Glutamatergic neuron (in vitro differentiated cells): ENCODE results near the gene TOMM7. TPM values are rescaled to one million over a fixed set of nuclear protein-coding genes. Genes with fewer than 3 reads are reported as not detected.
"Not testable (repeated sequence)": the region's sequence is repeated elsewhere in the genome, so short reads cannot be mapped to it uniquely, and the experiment has no call there.

ENCODE experiments used
- DNase-seq: peaks from one replicate; pipeline ENCODE4 v3.0.0; 2022
- H3K27ac Mint-ChIP-seq: one replicate; pipeline ENCODE4 v1.8.0; 2020; ENCODE audit warnings: mild to moderate bottlenecking, mixed read lengths, inconsistent platforms; ENCODE audit not compliant: unreplicated experiment
- H3K27me3 Mint-ChIP-seq: one replicate; pipeline ENCODE4 v1.8.0; 2020; ENCODE audit warnings: mild to moderate bottlenecking, moderate library complexity, mixed read lengths, inconsistent platforms; ENCODE audit not compliant: unreplicated experiment
- H3K36me3 Mint-ChIP-seq: one replicate; pipeline ENCODE4 v1.8.0; 2020; ENCODE audit warnings: mild to moderate bottlenecking, mixed read lengths, inconsistent platforms; ENCODE audit not compliant: unreplicated experiment
- H3K4me1 Mint-ChIP-seq: one replicate; pipeline ENCODE4 v1.8.0; 2020; ENCODE audit warnings: mild to moderate bottlenecking, low read depth, mixed read lengths, inconsistent platforms; ENCODE audit not compliant: unreplicated experiment
- H3K4me3 Mint-ChIP-seq: one replicate; pipeline ENCODE4 v1.8.0; 2020; ENCODE audit warnings: mild to moderate bottlenecking, mixed read lengths, inconsistent platforms; ENCODE audit not compliant: unreplicated experiment
- H3K9me3 Mint-ChIP-seq: one replicate; pipeline ENCODE4 v1.8.0; 2020; ENCODE audit warnings: mild to moderate bottlenecking, moderate library complexity, mixed read lengths, inconsistent platforms; ENCODE audit not compliant: unreplicated experiment
- total RNA-seq: library from RNA; stranded (reverse); fragmentation: NEBNext Ultra II Directional; extraction: Animal tissue kit (Norgen Biotek cat#: 25700); gene quantifications from one replicate; pipeline ENCODE4 v1.2.1, GENCODE V29; 2021; ENCODE audit not compliant: unreplicated experiment
- TF ChIP-seq, protein P1 (sequence below): fragments of 200-600 bp; sonication (generic); IDR thresholded peaks from one replicate; pipeline ENCODE4 v1.5.0; 2021; ENCODE audit not compliant: partially characterized antibody, unreplicated experiment

TOMM7 gene
- total RNA-seq, 1 donor from 2014 or later = 111 TPM

DNA sequence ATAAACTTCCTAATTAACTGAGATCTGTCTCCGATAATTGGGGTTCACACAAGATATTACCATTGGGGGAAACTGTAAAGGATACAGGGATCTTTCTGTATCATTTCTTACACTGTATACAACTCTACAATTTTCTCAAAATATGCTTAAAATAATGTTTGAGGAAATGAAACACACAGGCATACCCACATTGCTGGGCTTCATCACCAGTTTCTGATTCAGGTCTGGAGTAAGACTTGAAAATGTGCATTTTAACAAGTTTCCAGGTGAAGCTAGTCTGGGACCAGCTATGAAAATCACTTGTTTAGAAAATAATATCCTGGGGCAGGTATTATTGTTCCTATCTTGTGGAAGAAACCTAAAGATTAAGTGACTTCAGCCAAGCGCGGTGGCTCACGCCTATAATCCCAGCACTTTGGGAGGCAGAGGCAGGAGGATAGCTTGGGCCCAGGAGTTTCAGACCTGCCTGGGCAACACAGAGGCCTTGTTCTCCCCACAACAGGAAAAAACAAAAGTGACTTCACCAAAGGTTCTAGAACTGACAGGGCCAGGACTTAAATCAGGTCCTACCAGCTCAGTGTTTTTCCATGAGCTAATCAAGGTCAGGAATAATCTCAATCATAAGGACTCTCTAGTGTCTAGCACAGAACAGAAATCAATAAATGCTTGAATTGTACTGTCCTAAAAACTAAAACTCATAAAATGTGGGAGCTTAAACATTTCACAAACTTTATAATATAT, 12.6 kb downstream of the TOMM7 start:
- no peak for DNase-seq
- H3K9me3 Mint-ChIP-seq = peaks cover 2% of the 10 kb centered on the region
- no peak overlapping the region for H3K4me3 Mint-ChIP-seq
- H3K27ac Mint-ChIP-seq = no peak overlapping the region
- TF ChIP-seq, protein P1, sequence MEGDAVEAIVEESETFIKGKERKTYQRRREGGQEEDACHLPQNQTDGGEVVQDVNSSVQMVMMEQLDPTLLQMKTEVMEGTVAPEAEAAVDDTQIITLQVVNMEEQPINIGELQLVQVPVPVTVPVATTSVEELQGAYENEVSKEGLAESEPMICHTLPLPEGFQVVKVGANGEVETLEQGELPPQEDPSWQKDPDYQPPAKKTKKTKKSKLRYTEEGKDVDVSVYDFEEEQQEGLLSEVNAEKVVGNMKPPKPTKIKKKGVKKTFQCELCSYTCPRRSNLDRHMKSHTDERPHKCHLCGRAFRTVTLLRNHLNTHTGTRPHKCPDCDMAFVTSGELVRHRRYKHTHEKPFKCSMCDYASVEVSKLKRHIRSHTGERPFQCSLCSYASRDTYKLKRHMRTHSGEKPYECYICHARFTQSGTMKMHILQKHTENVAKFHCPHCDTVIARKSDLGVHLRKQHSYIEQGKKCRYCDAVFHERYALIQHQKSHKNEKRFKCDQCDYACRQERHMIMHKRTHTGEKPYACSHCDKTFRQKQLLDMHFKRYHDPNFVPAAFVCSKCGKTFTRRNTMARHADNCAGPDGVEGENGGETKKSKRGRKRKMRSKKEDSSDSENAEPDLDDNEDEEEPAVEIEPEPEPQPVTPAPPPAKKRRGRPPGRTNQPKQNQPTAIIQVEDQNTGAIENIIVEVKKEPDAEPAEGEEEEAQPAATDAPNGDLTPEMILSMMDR = no peak
- no peaks in the 10 kb centered on the region for H3K4me1 Mint-ChIP-seq
- no peaks in the 10 kb centered on the region for H3K36me3 Mint-ChIP-seq
- no peaks in the 10 kb centered on the region for H3K27me3 Mint-ChIP-seq

DNA sequence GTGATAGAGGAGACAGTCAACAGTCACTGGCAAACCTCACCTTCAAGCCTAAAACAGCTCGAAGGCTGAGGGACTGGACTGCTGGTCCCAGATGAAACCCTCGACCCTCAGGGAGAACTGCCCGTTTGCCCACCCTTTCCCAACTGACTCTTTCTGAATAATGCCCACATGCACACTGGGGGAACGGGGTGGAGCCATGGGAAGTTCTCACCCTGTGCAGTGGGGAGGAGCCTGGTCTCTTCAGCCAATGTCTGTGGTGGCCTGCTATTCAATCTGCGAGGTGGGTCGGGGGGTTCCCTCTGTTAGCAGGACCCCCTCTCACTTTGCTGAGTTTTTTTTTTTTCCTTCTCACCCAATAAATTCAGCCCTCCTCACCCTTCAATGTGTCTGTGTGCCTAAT, 14.5 kb downstream of the TOMM7 start:
- no peaks in the 10 kb centered on the region for H3K27me3 Mint-ChIP-seq
- DNase-seq = no peak
- H3K4me1 Mint-ChIP-seq = no peaks in the 10 kb centered on the region
- H3K27ac Mint-ChIP-seq = no peak overlapping the region
- H3K4me3 Mint-ChIP-seq = no peak overlapping the region
- peaks cover 3% of the 10 kb centered on the region for H3K9me3 Mint-ChIP-seq
- TF ChIP-seq, protein P1 = no peak
- H3K36me3 Mint-ChIP-seq = no peaks in the 10 kb centered on the region

DNA sequence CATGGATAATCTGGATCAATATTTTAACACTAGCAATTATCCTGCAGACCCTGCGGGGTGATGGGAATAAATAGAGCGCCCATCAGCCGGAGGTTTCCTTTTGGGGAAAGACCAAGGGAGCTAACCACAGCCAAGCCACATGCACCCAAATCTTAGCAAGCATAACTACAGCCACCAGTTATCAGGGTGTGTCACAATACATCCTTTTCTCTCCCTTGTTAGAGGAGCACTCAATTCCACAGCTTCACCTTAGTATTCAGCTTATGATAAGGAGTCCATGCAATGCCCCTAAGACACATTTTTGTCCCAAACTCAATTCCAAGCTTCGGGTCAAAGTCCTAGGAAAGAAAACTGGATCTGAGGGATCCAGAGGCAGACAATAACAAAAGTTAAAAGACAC, 15.9 kb downstream of the TOMM7 start:
- H3K9me3 Mint-ChIP-seq = peaks cover 7% of the 10 kb centered on the region
- no peaks in the 10 kb centered on the region for H3K36me3 Mint-ChIP-seq
- H3K27ac Mint-ChIP-seq = no peak overlapping the region
- no peak overlapping the region for H3K4me3 Mint-ChIP-seq
- no peak for DNase-seq
- H3K4me1 Mint-ChIP-seq = peaks cover 3% of the 10 kb centered on the region
- peaks cover 2% of the 10 kb centered on the region for H3K27me3 Mint-ChIP-seq
- TF ChIP-seq, protein P1 = no peak

DNA sequence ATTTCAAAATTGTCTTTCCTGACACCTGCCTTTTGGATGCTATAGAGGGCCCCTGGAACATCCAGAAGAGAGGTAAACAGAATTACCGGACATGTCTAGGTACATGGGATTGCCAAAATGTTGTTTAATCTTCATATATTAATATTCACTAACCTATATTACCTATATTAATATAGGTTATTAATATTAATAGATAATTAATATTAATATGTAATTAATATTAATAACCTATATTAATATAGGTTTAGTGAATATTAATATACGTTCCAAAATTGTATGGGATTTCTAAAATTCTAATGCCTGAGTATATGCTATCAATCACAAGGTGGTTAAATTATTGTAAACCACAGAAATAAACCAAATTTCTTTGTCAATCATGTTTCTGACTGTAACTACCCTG, 17.4 kb downstream of the TOMM7 start:
- no peaks in the 10 kb centered on the region for H3K36me3 Mint-ChIP-seq

DNA sequence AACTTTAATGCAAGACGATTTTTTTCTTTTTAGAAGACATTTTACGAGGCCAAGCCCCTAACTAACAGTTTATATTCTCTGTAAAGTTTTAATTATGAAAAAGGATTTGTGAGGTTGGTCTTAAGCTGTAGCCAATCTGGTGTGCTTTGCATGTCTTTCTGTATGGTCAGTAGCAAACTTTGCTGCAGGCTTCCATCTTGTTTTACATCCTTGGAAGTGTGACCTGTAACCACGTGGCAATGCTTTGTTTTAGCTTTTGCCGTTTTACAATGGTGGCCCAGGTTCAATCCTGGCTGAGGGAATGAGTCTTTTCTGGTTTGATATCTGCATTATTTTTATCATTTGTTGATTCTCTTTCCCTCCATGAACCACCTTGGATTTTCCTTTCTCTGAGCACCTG, 19.8 kb downstream of the TOMM7 start:
- not testable (repeated sequence) for H3K9me3 Mint-ChIP-seq, H3K4me3 Mint-ChIP-seq, H3K4me1 Mint-ChIP-seq

More for the DNA sequence above, 17.4 kb downstream of the TOMM7 start:
- H3K27ac Mint-ChIP-seq = no peak overlapping the region
- peaks cover 3% of the 10 kb centered on the region for H3K4me1 Mint-ChIP-seq
- TF ChIP-seq, protein P1 = no peak
- H3K27me3 Mint-ChIP-seq = peaks cover 2% of the 10 kb centered on the region
- DNase-seq = no peak
- no peak overlapping the region for H3K4me3 Mint-ChIP-seq
- peaks cover 7% of the 10 kb centered on the region for H3K9me3 Mint-ChIP-seq

More for the DNA sequence above, 19.8 kb downstream of the TOMM7 start:
- peak overlapping the region; percentile 81 for H3K27ac Mint-ChIP-seq
- not testable (repeated sequence) for H3K27me3 Mint-ChIP-seq, DNase-seq, H3K36me3 Mint-ChIP-seq
